Left lung (tissue), 10 donors: ENCODE results near the gene TSPEAR. TPM values are rescaled to one million over a fixed set of nuclear protein-coding genes. Genes with fewer than 3 reads are reported as not detected.
"Not testable (repeated sequence)": the region's sequence is repeated elsewhere in the genome, so short reads cannot be mapped to it uniquely, and the experiment has no call there.

Source experiments
- ATAC-seq: fragments of 200-7000 bp; cut with Tn5 transposase; one replicate; pipeline ENCODE4 v1.9.1; 2020; ENCODE audit warnings: moderate library complexity
- DNase-seq, 4 donors: peaks; one replicate each; pipeline ENCODE4 v3.0.0-alpha.2; 2013 to 2020
- H3K27ac ChIP-seq, 2 donors: fragments of 200-600 bp; sonication (generic) in 1 of 2; one replicate each; pipeline versions ENCODE4 v1.5.0 to v1.8.0; 2020 to 2021
- H3K27me3 ChIP-seq, 2 donors: fragments of 200-600 bp; sonication (generic) in 1 of 2; one replicate each; pipeline versions ENCODE4 v1.5.0 to v1.8.0; 2020 to 2021
- H3K36me3 ChIP-seq, 2 donors: fragments of 200-600 bp; sonication (generic) in 1 of 2; one replicate each; pipeline versions ENCODE4 v1.5.0 to v1.8.0; 2020 to 2021
- H3K4me1 ChIP-seq, 2 donors: fragments of 200-600 bp; one replicate each; pipeline ENCODE4 v1.8.0; 2021
- H3K4me3 ChIP-seq, 2 donors: fragments of 200-600 bp; sonication (generic) in 1 of 2; one replicate each; pipeline versions ENCODE4 v1.5.0 to v1.8.0; 2020 to 2021; ENCODE audit warnings: mild to moderate bottlenecking in 1 of 2
- H3K9me3 ChIP-seq, 2 donors: fragments of 200-600 bp; sonication (generic) in 1 of 2; one replicate each; pipeline versions ENCODE4 v1.5.0 to v1.8.0; 2020 to 2021
- CTCF ChIP-seq, 2 donors: fragments of 200-600 bp; sonication (generic) in 1 of 2; IDR thresholded peaks; one replicate each; pipeline versions ENCODE4 v1.5.0 to v1.8.0; 2021; ENCODE audit warnings: antibody characterized with exemption in 2 of 2
- intact Hi-C, 2 donors: fragments of 100-400 bp; cut with DNase I; formaldehyde crosslinking; loops; one replicate each; pipeline versions ENCODE4 v1.11.2 to v1.14.2; 2022
- polyA plus RNA-seq, 6 donors: library from polyadenylated mRNA; unstranded; fragments of 120-200 nt; gene quantifications; one replicate each; pipeline ENCODE4 v1.2.1, GENCODE V29; 2013; ENCODE audit not compliant: insufficient read length in 6 of 6
- total RNA-seq, 2 donors: library from RNA; stranded (reverse); fragmentation: NEBNext Ultra II Directional; extraction: Animal tissue kit (Norgen Biotek cat#: 25700); gene quantifications; one replicate each; pipeline ENCODE4 v1.2.1, GENCODE V29; 2021
- donor health status: DM: no; HTN: yes; CAD: no.
- donor health status: DM: no; HTN: no; CAD: no.

Gene TSPEAR
- total and polyA plus RNA-seq, 8 donors: 0.10 to 4.7 (median 3.3) TPM

GRCh38 chr21:44691686-44692085 lies 19.7 kb downstream of the TSPEAR start:
- Histone ChIP-seq H3K9me3 (peaks cover 0 to 27% of the 10 kb centered on the region in 2 donors), H3K4me1 (no peaks in the 10 kb centered on the region), H3K36me3 (no peaks in the 10 kb centered on the region), H3K27ac (no peak overlapping the region), H3K27me3 (peaks cover 0 to 39% of the 10 kb centered on the region in 2 donors), H3K4me3 (no peak overlapping the region)
- DNase-seq: no peak
- intact Hi-C loops: no loop called here
- TF ChIP-seq CTCF (IDR thresholded peaks at IDR 0.05): no peak
- ATAC-seq: no peak

- H3K27ac ChIP-seq, ATAC-seq, intact Hi-C loops, H3K36me3 ChIP-seq, DNase-seq, H3K4me3 ChIP-seq, H3K4me1 ChIP-seq: not testable (repeated sequence)
- Histone ChIP-seq H3K27me3 (peaks cover 0 to 41% of the 10 kb centered on the region in 2 donors), H3K9me3 (peaks cover 0 to 27% of the 10 kb centered on the region in 2 donors)
Measured at GRCh38 chr21:44689740-44690139, 21.6 kb downstream of the TSPEAR start.

- ATAC-seq: no peak
- H3K4me3 ChIP-seq: no peak overlapping the region
- no peak overlapping the region for H3K27ac ChIP-seq
- DNase-seq: no peak
- H3K9me3 ChIP-seq: peaks cover 0 to 8% of the 10 kb centered on the region in 2 donors
- intact Hi-C loops: no loop called here
- H3K36me3 ChIP-seq: no peaks in the 10 kb centered on the region
- H3K4me1 ChIP-seq: no peaks in the 10 kb centered on the region
- no peak for TF ChIP-seq CTCF (IDR thresholded peaks at IDR 0.05)
- peaks cover 0 to 35% of the 10 kb centered on the region in 2 donors for H3K27me3 ChIP-seq
Measured at GRCh38 chr21:44687671-44688070, 23.7 kb downstream of the TSPEAR start.

GRCh38 chr21:44686843-44687561 lies 24.4 kb downstream of the TSPEAR start:
- H3K27me3 ChIP-seq: peaks cover 0 to 35% of the 10 kb centered on the region in 2 donors
- intact Hi-C loops: no loop called here
- H3K4me3 ChIP-seq: no peak overlapping the region
- ATAC-seq: no peak
- DNase-seq: no peak
- peaks cover 0 to 2% of the 10 kb centered on the region in 2 donors for H3K9me3 ChIP-seq
- H3K36me3 ChIP-seq: no peaks in the 10 kb centered on the region
- H3K27ac ChIP-seq: no peak overlapping the region
- TF ChIP-seq CTCF (IDR thresholded peaks at IDR 0.05): no peak
- no peaks in the 10 kb centered on the region for H3K4me1 ChIP-seq

GRCh38 chr21:44686000-44686781 lies 25.2 kb downstream of the TSPEAR start:
- no peak for TF ChIP-seq CTCF (IDR thresholded peaks at IDR 0.05)
- Histone ChIP-seq H3K27ac (no peak overlapping the region), H3K4me1 (no peaks in the 10 kb centered on the region), H3K27me3 (peaks cover 0 to 35% of the 10 kb centered on the region in 2 donors), H3K36me3 (no peaks in the 10 kb centered on the region), H3K4me3 (no peak overlapping the region), H3K9me3 (no peaks in the 10 kb centered on the region)
- no peak for DNase-seq
- ATAC-seq: no peak
- intact Hi-C loops: no loop called here

GRCh38 chr21:44685050-44685449 lies 26.3 kb downstream of the TSPEAR start:
- H3K27ac ChIP-seq, H3K36me3 ChIP-seq, H3K4me1 ChIP-seq, H3K9me3 ChIP-seq, ATAC-seq, DNase-seq, intact Hi-C loops, H3K4me3 ChIP-seq: not testable (repeated sequence)
- H3K27me3 ChIP-seq: peaks cover 0 to 35% of the 10 kb centered on the region in 2 donors
